HG02759 (cell line): Measurements from ENCODE around the gene SV2B.
"Not testable (repeated sequence)": the region's sequence is repeated elsewhere in the genome, so short reads cannot be mapped to it uniquely, and the experiment has no call there.

Experiments used
- ATAC-seq: cut with Tn5 transposase; IDR thresholded peaks from one replicate; pipeline ENCODE4 v1.9.1; 2021; ENCODE audit warnings: mild to moderate bottlenecking, moderate library complexity; ENCODE audit not compliant: unreplicated experiment

SV2B gene

GRCh38 chr15:91099995-91100813, at the start of gene SV2B:
Gene SV2B (plus strand): TSS chr15:91100257. CDS start chr15:91226264, 126,007 bp downstream.
- peak; percentile 73 for ATAC-seq

- ATAC-seq = no peak
These were observed 48.8 kb upstream of the SV2B start for GRCh38 chr15:91051248-91051647.

GRCh38 chr15:91054816-91055215, 45.2 kb upstream of the SV2B start:
- no peak for ATAC-seq

- ATAC-seq = peak; percentile 47
These were observed 44.3 kb upstream of the SV2B start for GRCh38 chr15:91055548-91056331.

- no peak for ATAC-seq
These were observed 38.8 kb upstream of the SV2B start for GRCh38 chr15:91061230-91061629.

- ATAC-seq = no peak
These were observed 38.1 kb upstream of the SV2B start for GRCh38 chr15:91061997-91062396.

- no peak for ATAC-seq
These were observed 34.6 kb upstream of the SV2B start for GRCh38 chr15:91065505-91065904.

GRCh38 chr15:91067036-91067435, 33.0 kb upstream of the SV2B start:
- no peak for ATAC-seq

GRCh38 chr15:91068436-91068835, 31.6 kb upstream of the SV2B start:
- no peak for ATAC-seq

- no peak for ATAC-seq
These were observed 31.1 kb upstream of the SV2B start for GRCh38 chr15:91068966-91069365.

- ATAC-seq = no peak
These were observed 29.2 kb upstream of the SV2B start for GRCh38 chr15:91070872-91071271.

GRCh38 chr15:91072161-91072560, 27.9 kb upstream of the SV2B start:
- no peak for ATAC-seq

GRCh38 chr15:91073077-91073476, 27.0 kb upstream of the SV2B start:
- no peak for ATAC-seq

GRCh38 chr15:91073768-91074167, 26.3 kb upstream of the SV2B start:
- ATAC-seq = no peak

GRCh38 chr15:91075739-91076138, 24.3 kb upstream of the SV2B start:
- ATAC-seq = no peak

GRCh38 chr15:91077029-91077428, 23.0 kb upstream of the SV2B start:
- no peak for ATAC-seq

- not testable (repeated sequence) for ATAC-seq
These were observed 6.2 kb upstream of the SV2B start for GRCh38 chr15:91093866-91094265.

- ATAC-seq = no peak
These were observed 1.6 kb upstream of the SV2B start for GRCh38 chr15:91098451-91098850.

- ATAC-seq = peak; percentile 14
These were observed 452 bp upstream of the SV2B start for GRCh38 chr15:91099616-91099994.

GRCh38 chr15:91100814-91101607, 954 bp downstream of the SV2B start:
- ATAC-seq = peak; percentile 19

- no peak for ATAC-seq
These were observed 1.5 kb downstream of the SV2B start for GRCh38 chr15:91101608-91101920.
